Heart left ventricle (tissue), 16 donors: ENCODE results near the gene HBE1. TPM values are rescaled to one million over a fixed set of nuclear protein-coding genes. Genes with fewer than 3 reads are reported as not detected.

Source experiments
- ATAC-seq, 4 donors: fragments of 200-7000 bp; cut with Tn5 transposase; one replicate each; pipeline ENCODE4 v1.9.1; 2020 to 2022; ENCODE audit warnings: moderate library complexity in 4 of 4, mild to moderate bottlenecking in 3 of 4, moderate number of reproducible peaks in 1 of 4
- DNase-seq, 5 donors: peaks; one replicate each; pipeline ENCODE4 v3.0.0-alpha.2; 2020
- H3K27ac ChIP-seq, 12 donors: fragments of 200-600 bp; sonication (generic) in 4 of 12; one replicate each; pipeline versions ENCODE4 v1.5.0 to v1.8.0; 2016 to 2022; ENCODE audit warnings: mild to moderate bottlenecking in 2 of 12
- H3K27me3 ChIP-seq, 9 donors: fragments of 200-600 bp; sonication (generic) in 2 of 9; one replicate each; pipeline versions ENCODE4 v1.5.1 to v1.8.0; 2016 to 2022; ENCODE audit warnings: mild to moderate bottlenecking in 3 of 9
- H3K36me3 ChIP-seq, 9 donors: fragments of 200-600 bp; sonication (generic) in 2 of 9; one replicate each; pipeline versions ENCODE4 v1.5.0 to v1.8.0; 2018 to 2022; ENCODE audit warnings: mild to moderate bottlenecking in 2 of 9
- H3K4me1 ChIP-seq, 12 donors: fragments of 200-600 bp; sonication (generic) in 4 of 12; one replicate each; pipeline versions ENCODE4 v1.5.0 to v1.8.0; 2016 to 2022; ENCODE audit warnings: mild to moderate bottlenecking in 3 of 12
- H3K4me3 ChIP-seq, 12 donors: fragments of 200-600 bp; sonication (generic) in 4 of 12; one replicate each; pipeline versions ENCODE4 v1.5.0 to v1.8.0; 2017 to 2022; ENCODE audit warnings: mild to moderate bottlenecking in 9 of 12, moderate library complexity in 4 of 12
- H3K9me3 ChIP-seq, 12 donors: fragments of 200-600 bp; sonication (generic) in 4 of 12; one replicate each; pipeline versions ENCODE4 v1.5.0 to v1.8.0; 2016 to 2022; ENCODE audit warnings: mild to moderate bottlenecking in 1 of 12
- CTCF ChIP-seq, 12 donors: fragments of 200-600 bp; sonication (generic) in 4 of 12; IDR thresholded peaks; one replicate each; pipeline versions ENCODE4 v1.5.0 to v1.8.0; 2018 to 2022; ENCODE audit warnings: antibody characterized with exemption in 12 of 12, mild to moderate bottlenecking in 5 of 12
- POLR2A ChIP-seq, 2 donors: fragments of 450-650 bp; IDR thresholded peaks; one replicate each; pipeline ENCODE4 v1.6.1; 2017; ENCODE audit warnings: antibody characterized with exemption in 2 of 2, mild to moderate bottlenecking in 2 of 2, moderate library complexity in 2 of 2
- WGBS, 4 donors: extraction: QIAGEN DNeasy Blood & Tissue Kit in 2 of 4; methylation state at CpG; one replicate each; pipeline versions ENCODE4 v1.1.5 to v1.1.7; 2013 to 2018; 5-methylcytosine and 5-hydroxymethylcytosine counted together
- intact Hi-C, 10 donors: fragments of 100-400 bp; cut with DNase I; formaldehyde crosslinking; loops; one replicate each; pipeline versions ENCODE4 v1.11.1 to v1.14.2; 2022
- polyA plus RNA-seq, 2 donors: library from polyadenylated mRNA; stranded (reverse); fragments of 200-250 nt; gene quantifications; one replicate each; pipeline ENCODE4 v1.2.3, GENCODE V29; 2013
- total RNA-seq, 9 donors: library from RNA; depleted of rRNA in 2 of 9; stranded (reverse); fragments of >200 nt in 2 of 9; fragmentation: NEBNext Ultra II Directional in 3 of 9; extraction: Animal tissue kit (Norgen Biotek cat#: 25700) in 3 of 9; gene quantifications; one replicate each; pipeline versions ENCODE4 v1.1.0 to v1.2.4, GENCODE V29; 2016 to 2023
- donor health status: ischemic (EF 13 %, LVEDD 7.1; RV severe dilation, severe dysfunction).
- donor health status: healthy with polysubstance abuse.
- donor health status: DM: no; HTN: yes; CAD: no.
- donor health status: DM: no; HTN: no; CAD: no.
- donor health status: ischemic (EF 25% LVEDD 6.9; RV normal size, moderate dysfunction).
- donor health status: ischemic (EF 25% LVEDD 5.7; RV mildly dilated, moderate dysfunction).
- donor health status: healthy.
- donor health status: DM: yes; HTN: yes; CAD: no.
- donor health status: ischemic (EF 35%, LVEDD 5.7; RV mildly dilated, moderate dysfunction).
- donor health status: nonischemic (EF 11% LVEDD 7.7; RV severe dilation, severe dysfunction).
- donor health status: DM: yes; HTN: yes; CAD: no.
- donor health status: PGD.
- donor health status: ischemic (EF 29% LVEDD 5.4; RV normal size, mild dysfunction).
- donor health status: nonischemic (EF 23%, LVEDD 6.1; RV moderate dilation, normal function).

Gene HBE1
- total and polyA plus RNA-seq, 11 donors, result not detected

GRCh38 chr11:5235364-5236095, 34.2 kb downstream of the HBE1 start:
- no peak for DNase-seq
- ATAC-seq, result no peak
- Histone ChIP-seq H3K27ac (no peak overlapping the region), H3K27me3 (peaks cover 0 to 3% (median 0%) of the 10 kb centered on the region in 9 donors), H3K4me3 (no peak overlapping the region), H3K9me3 (no peaks in the 10 kb centered on the region), H3K4me1 (no peaks in the 10 kb centered on the region), H3K36me3 (no peaks in the 10 kb centered on the region)
- 83 to 88% (median 86%) methylated on average over 5 of the region's 5 CpGs for WGBS, 4 donors
- TF ChIP-seq CTCF (IDR thresholded peaks at IDR 0.05) (no peak), POLR2A (IDR thresholded peaks at IDR 0.05) (no peak)
- intact Hi-C loops, result no loop called here

- WGBS, 4 donors, result 36 to 50% (median 42%) methylated on average over 2 of the region's 2 CpGs
- Histone ChIP-seq H3K27ac (no peak within 1 kb of the TSS), H3K9me3 (no peaks in the 10 kb centered on the region), H3K4me3 (no peak within 1 kb of the TSS), H3K4me1 (no peaks in the 10 kb centered on the region), H3K36me3 (no peaks in the 10 kb centered on the region), H3K27me3 (peaks cover 0 to 3% (median 0%) of the 10 kb centered on the region in 9 donors)
- intact Hi-C loops, result no loop called here
- no peak for ATAC-seq
- TF ChIP-seq POLR2A (IDR thresholded peaks at IDR 0.05) (no peak), CTCF (IDR thresholded peaks at IDR 0.05) (no peak)
- DNase-seq, result no peak
Measured at GRCh38 chr11:5234381-5234834, 35.3 kb downstream of the HBE1 start, which contains the start of gene HBD. Gene HBD, minus strand, starts transcription at chr11:5234483. Its CDS starts 50 bp downstream, at chr11:5234433.

- no peak for DNase-seq
- TF ChIP-seq CTCF (IDR thresholded peaks at IDR 0.05) (no peak), POLR2A (IDR thresholded peaks at IDR 0.05) (no peak)
- H3K9me3 ChIP-seq, result no peaks in the 10 kb centered on the region
- no peak overlapping the region for H3K4me3 ChIP-seq
- H3K36me3 ChIP-seq, result no peaks in the 10 kb centered on the region
- ATAC-seq, result no peak
- H3K27ac ChIP-seq, result no peak overlapping the region
- intact Hi-C loops, result no loop called here
- H3K27me3 ChIP-seq, result peaks cover 0 to 3% (median 0%) of the 10 kb centered on the region in 9 donors
- WGBS, 4 donors, result 71 to 81% (median 76%) methylated on average over 1 of the region's 1 CpG
- no peaks in the 10 kb centered on the region for H3K4me1 ChIP-seq
Measured at GRCh38 chr11:5233307-5233706, 36.4 kb downstream of the HBE1 start.

- no peaks in the 10 kb centered on the region for H3K36me3 ChIP-seq
Measured at GRCh38 chr11:5232821-5233220, 36.9 kb downstream of the HBE1 start.

More at GRCh38 chr11:5232821-5233220, 36.9 kb downstream of the HBE1 start:
- intact Hi-C loops, result no loop called here
- H3K4me1 ChIP-seq, result no peaks in the 10 kb centered on the region
- H3K27me3 ChIP-seq, result peaks cover 0 to 3% (median 0%) of the 10 kb centered on the region in 9 donors
- H3K27ac ChIP-seq, result no peak overlapping the region
- DNase-seq (no peak), ATAC-seq (no peak)
- H3K4me3 ChIP-seq, result no peak overlapping the region
- H3K9me3 ChIP-seq, result no peaks in the 10 kb centered on the region
- TF ChIP-seq CTCF (IDR thresholded peaks at IDR 0.05) (no peak), POLR2A (IDR thresholded peaks at IDR 0.05) (no peak)
- 90 to 100% (median 94%) methylated on average over 2 of the region's 2 CpGs for WGBS, 4 donors
